HL-60 (cell line): Measurements from ENCODE around the gene LIN7A.

Experiments
- DNase-seq, 2 experiments: peaks; one replicate each; pipeline ENCODE4 v3.0.0-alpha.2; 2010 to 2020; ENCODE audit warnings: low read depth in 1 of 2, low spot score in 1 of 2
- H3K27ac ChIP-seq: fragments of 250-450 bp; sonication (Bioruptor Pico); replicated peaks from 2 replicates; pipeline ENCODE4 v1.5.1; 2020; ENCODE audit warnings: mild to moderate bottlenecking, moderate library complexity
- H3K27me3 ChIP-seq: fragments of 250-450 bp; sonication (Bioruptor Pico); 2 replicates; pipeline ENCODE4 v1.5.1; 2021; ENCODE audit warnings: mild to moderate bottlenecking, moderate library complexity; ENCODE audit not compliant: insufficient read depth, poor library complexity, severe bottlenecking
- H3K4me3 ChIP-seq: replicated peaks from 2 replicates; pipeline ENCODE4 v1.5.1; 2011; ENCODE audit warnings: mild to moderate bottlenecking, control low read depth, low read length; ENCODE audit not compliant: insufficient read depth
- GABPA ChIP-seq: IDR thresholded peaks from 2 replicates; pipeline ENCODE4 v1.6.1; 2012; ENCODE audit warnings: low read depth
- POLR2AphosphoS5 ChIP-seq: IDR thresholded peaks from 2 replicates; pipeline ENCODE4 v1.6.1; 2012; ENCODE audit warnings: low read depth
- SPI1 ChIP-seq: IDR thresholded peaks from 2 replicates; pipeline ENCODE4 v1.6.1; 2012; ENCODE audit warnings: low read depth, mild to moderate bottlenecking, borderline replicate concordance
- TF ChIP-seq, protein P1 (sequence below): IDR thresholded peaks from 2 replicates; pipeline ENCODE4 v1.6.1; 2012; ENCODE audit warnings: low read depth; ENCODE audit not compliant: insufficient replicate concordance
- TF ChIP-seq, protein P2 (sequence below): IDR thresholded peaks from one replicate; pipeline ENCODE4 v1.5.1; 2011; ENCODE audit warnings: low read length, control low read depth, inconsistent platforms; ENCODE audit not compliant: insufficient read depth

LIN7A gene

DNA sequence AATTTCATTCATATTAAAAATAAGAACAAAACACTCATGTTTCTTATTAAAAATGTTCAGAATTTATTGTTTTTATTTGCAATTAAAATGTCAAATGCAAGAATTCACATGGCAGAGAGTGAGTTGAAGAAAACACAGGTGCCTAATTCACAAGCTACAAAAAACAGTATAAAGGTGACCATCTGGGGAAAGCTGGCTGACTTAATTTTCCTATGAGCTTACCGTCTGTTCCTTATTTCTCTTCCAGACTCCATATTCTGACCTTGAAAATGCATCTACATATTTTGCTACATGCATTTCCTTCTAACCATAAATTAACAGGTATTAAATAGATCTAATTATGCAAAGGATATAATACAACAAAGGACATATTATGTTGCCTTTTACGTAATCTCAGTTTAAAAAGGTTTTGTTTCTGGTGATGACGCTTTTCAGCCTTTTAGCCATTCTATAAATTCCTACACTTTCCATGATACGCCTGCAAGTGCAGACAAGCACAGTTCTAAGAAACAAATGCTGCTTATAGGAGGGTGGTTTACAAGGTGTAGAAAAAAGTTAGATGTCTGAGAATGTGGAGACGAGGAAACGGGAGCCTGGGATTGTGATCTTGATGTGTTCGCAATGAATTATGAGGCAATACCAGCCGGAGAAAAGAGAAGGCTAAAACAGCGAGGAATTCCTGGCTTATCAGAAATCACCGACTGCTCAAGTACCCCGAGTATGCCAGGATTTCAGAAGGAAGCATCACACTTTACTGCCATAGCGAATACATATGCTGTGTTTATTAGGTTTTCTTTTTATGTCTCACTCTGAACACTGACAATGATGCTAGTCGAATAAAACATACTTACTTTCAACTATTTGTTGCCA is 24.6 kb downstream of the LIN7A start:
- Histone ChIP-seq H3K27ac (no peak overlapping the region), H3K4me3 (no peak overlapping the region), H3K27me3 (no peaks in the 10 kb centered on the region)
- TF ChIP-seq GABPA (no peak), POLR2AphosphoS5 (no peak)
- no peak for DNase-seq

- Histone ChIP-seq H3K27ac (no peak overlapping the region), H3K4me3 (no peak overlapping the region), H3K27me3 (no peaks in the 10 kb centered on the region)
- TF ChIP-seq SPI1 = no peak
- no peak for TF ChIP-seq POLR2AphosphoS5
- TF ChIP-seq, protein P1, sequence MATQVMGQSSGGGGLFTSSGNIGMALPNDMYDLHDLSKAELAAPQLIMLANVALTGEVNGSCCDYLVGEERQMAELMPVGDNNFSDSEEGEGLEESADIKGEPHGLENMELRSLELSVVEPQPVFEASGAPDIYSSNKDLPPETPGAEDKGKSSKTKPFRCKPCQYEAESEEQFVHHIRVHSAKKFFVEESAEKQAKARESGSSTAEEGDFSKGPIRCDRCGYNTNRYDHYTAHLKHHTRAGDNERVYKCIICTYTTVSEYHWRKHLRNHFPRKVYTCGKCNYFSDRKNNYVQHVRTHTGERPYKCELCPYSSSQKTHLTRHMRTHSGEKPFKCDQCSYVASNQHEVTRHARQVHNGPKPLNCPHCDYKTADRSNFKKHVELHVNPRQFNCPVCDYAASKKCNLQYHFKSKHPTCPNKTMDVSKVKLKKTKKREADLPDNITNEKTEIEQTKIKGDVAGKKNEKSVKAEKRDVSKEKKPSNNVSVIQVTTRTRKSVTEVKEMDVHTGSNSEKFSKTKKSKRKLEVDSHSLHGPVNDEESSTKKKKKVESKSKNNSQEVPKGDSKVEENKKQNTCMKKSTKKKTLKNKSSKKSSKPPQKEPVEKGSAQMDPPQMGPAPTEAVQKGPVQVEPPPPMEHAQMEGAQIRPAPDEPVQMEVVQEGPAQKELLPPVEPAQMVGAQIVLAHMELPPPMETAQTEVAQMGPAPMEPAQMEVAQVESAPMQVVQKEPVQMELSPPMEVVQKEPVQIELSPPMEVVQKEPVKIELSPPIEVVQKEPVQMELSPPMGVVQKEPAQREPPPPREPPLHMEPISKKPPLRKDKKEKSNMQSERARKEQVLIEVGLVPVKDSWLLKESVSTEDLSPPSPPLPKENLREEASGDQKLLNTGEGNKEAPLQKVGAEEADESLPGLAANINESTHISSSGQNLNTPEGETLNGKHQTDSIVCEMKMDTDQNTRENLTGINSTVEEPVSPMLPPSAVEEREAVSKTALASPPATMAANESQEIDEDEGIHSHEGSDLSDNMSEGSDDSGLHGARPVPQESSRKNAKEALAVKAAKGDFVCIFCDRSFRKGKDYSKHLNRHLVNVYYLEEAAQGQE = no peak
- no peak for TF ChIP-seq GABPA
- TF ChIP-seq, protein P2, sequence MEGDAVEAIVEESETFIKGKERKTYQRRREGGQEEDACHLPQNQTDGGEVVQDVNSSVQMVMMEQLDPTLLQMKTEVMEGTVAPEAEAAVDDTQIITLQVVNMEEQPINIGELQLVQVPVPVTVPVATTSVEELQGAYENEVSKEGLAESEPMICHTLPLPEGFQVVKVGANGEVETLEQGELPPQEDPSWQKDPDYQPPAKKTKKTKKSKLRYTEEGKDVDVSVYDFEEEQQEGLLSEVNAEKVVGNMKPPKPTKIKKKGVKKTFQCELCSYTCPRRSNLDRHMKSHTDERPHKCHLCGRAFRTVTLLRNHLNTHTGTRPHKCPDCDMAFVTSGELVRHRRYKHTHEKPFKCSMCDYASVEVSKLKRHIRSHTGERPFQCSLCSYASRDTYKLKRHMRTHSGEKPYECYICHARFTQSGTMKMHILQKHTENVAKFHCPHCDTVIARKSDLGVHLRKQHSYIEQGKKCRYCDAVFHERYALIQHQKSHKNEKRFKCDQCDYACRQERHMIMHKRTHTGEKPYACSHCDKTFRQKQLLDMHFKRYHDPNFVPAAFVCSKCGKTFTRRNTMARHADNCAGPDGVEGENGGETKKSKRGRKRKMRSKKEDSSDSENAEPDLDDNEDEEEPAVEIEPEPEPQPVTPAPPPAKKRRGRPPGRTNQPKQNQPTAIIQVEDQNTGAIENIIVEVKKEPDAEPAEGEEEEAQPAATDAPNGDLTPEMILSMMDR = no peak
- no peak for DNase-seq
Measured at GRCh38 chr12:80909370-80909769, 28.4 kb downstream of the LIN7A start.

DNA sequence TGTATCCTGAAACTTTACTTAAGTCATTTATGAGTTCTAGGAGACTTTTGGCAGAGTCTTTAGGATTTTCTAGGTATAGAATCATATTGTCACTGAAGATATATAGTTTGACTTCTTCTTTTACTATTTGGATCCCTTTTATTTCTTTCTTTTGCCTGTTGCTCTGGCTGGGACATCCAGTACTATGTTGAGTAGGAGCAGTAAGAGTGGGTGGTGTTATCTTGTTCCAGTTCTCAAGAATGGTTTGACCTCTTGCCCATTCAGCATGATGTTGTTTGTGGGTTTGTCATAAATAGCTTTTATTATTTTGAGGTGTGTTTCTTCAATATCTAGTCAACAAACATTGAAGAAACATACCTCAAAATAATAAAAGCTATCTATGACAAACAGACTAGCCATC is 35.0 kb downstream of the LIN7A start:
- H3K27me3 ChIP-seq = no peaks in the 10 kb centered on the region
- no peak overlapping the region for H3K4me3 ChIP-seq
- no peak for DNase-seq
- TF ChIP-seq, protein P2 = no peak
- TF ChIP-seq SPI1 (no peak), POLR2AphosphoS5 (no peak), GABPA (no peak)
- TF ChIP-seq, protein P1 = no peak
- no peak overlapping the region for H3K27ac ChIP-seq

DNA sequence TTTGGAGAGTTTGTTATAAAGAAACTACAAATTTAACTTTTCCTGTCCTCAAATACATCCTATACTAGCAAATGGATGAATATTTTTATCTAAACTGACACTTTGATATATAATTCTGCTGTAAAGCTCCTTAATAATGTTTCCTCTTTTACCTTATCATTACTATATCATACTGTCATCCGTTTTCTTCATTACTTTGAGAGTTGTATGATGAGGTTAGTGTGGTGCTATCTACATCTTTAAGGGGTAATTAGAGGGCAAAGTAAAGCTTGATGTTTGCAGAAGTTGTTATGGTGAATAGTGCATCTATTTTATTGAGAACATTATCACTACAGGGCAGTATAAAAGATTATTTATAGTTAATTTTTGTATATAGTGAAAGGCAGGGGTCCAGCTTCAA is 36.1 kb downstream of the LIN7A start:
- TF ChIP-seq, protein P2 = no peak
- TF ChIP-seq SPI1 (no peak), GABPA (no peak)
- TF ChIP-seq, protein P1 = no peak
- no peak for DNase-seq
- no peak overlapping the region for H3K4me3 ChIP-seq
- H3K27me3 ChIP-seq = no peaks in the 10 kb centered on the region
- H3K27ac ChIP-seq = no peak overlapping the region
